ENCODE results near the gene STT3B.

Gene STT3B

GRCh38 chr3:31532587-31533168 lies at the start of gene STT3B:
Gene STT3B (plus strand): TSS chr3:31532925. CDS start chr3:31532999, 74 bp downstream.
- Histone ChIP-seq H3K27ac (ENCODE audit: low read length) (peak within 1 kb of the TSS; percentile 98), H3K36me3 (ENCODE audit: control insufficient read depth in 1 of 2, insufficient read depth in 2 of 2, low read length in 2 of 2) (peaks cover 0 to 4% of the 10 kb centered on the region in 2 donors), H3K4me1 (ENCODE audit: control insufficient read depth in 1 of 2, insufficient read depth in 2 of 2, low read length in 2 of 2) (peaks cover 30 to 34% of the 10 kb centered on the region in 2 donors), H3K27me3 (ENCODE audit: low read depth, low read length) (no peaks in the 10 kb centered on the region), H3K9me3 (ENCODE audit: control insufficient read depth in 1 of 2, low read length in 2 of 2) (no peaks in the 10 kb centered on the region), H3K4me3 (ENCODE audit: low read depth in 1 of 2, low read length in 2 of 2) (peak within 1 kb of the TSS; percentile 93 to 97)

- Histone ChIP-seq H3K27me3 (ENCODE audit: low read depth, low read length) (no peaks in the 10 kb centered on the region), H3K9me3 (ENCODE audit: control insufficient read depth in 1 of 2, low read length in 2 of 2) (no peaks in the 10 kb centered on the region), H3K4me3 (ENCODE audit: low read depth in 1 of 2, low read length in 2 of 2) (no peak overlapping the region), H3K4me1 (ENCODE audit: control insufficient read depth in 1 of 2, insufficient read depth in 2 of 2, low read length in 2 of 2) (no peaks in the 10 kb centered on the region), H3K27ac (ENCODE audit: low read length) (no peak overlapping the region), H3K36me3 (ENCODE audit: control insufficient read depth in 1 of 2, insufficient read depth in 2 of 2, low read length in 2 of 2) (no peaks in the 10 kb centered on the region)
These were observed 48.9 kb upstream of the STT3B start for GRCh38 chr3:31483776-31484175.

- no peaks in the 10 kb centered on the region for H3K36me3 ChIP-seq (ENCODE audit: control insufficient read depth in 1 of 2, insufficient read depth in 2 of 2, low read length in 2 of 2)
- no peak overlapping the region for H3K4me3 ChIP-seq (ENCODE audit: low read depth in 1 of 2, low read length in 2 of 2)
- H3K4me1 ChIP-seq (ENCODE audit: control insufficient read depth in 1 of 2, insufficient read depth in 2 of 2, low read length in 2 of 2), result no peaks in the 10 kb centered on the region
- no peak overlapping the region for H3K27ac ChIP-seq (ENCODE audit: low read length)
- H3K9me3 ChIP-seq (ENCODE audit: control insufficient read depth in 1 of 2, low read length in 2 of 2), result peaks cover 0 to under 1% of the 10 kb centered on the region in 2 donors
- no peaks in the 10 kb centered on the region for H3K27me3 ChIP-seq (ENCODE audit: low read depth, low read length)
These were observed 47.5 kb upstream of the STT3B start for GRCh38 chr3:31485196-31485595.

- H3K27me3 ChIP-seq (ENCODE audit: low read depth, low read length), result no peaks in the 10 kb centered on the region
- no peak overlapping the region for H3K27ac ChIP-seq (ENCODE audit: low read length)
- H3K9me3 ChIP-seq (ENCODE audit: control insufficient read depth in 1 of 2, low read length in 2 of 2), result peaks cover 8% of the 10 kb centered on the region in 2 donors
- H3K4me1 ChIP-seq (ENCODE audit: control insufficient read depth in 1 of 2, insufficient read depth in 2 of 2, low read length in 2 of 2), result no peaks in the 10 kb centered on the region
- no peaks in the 10 kb centered on the region for H3K36me3 ChIP-seq (ENCODE audit: control insufficient read depth in 1 of 2, insufficient read depth in 2 of 2, low read length in 2 of 2)
- H3K4me3 ChIP-seq (ENCODE audit: low read depth in 1 of 2, low read length in 2 of 2), result no peak overlapping the region
These were observed 45.7 kb upstream of the STT3B start for GRCh38 chr3:31486865-31487533.

GRCh38 chr3:31488475-31489017 lies 44.2 kb upstream of the STT3B start:
- H3K9me3 ChIP-seq (ENCODE audit: control insufficient read depth in 1 of 2, low read length in 2 of 2), result peaks cover 8% of the 10 kb centered on the region in 2 donors
- H3K27ac ChIP-seq (ENCODE audit: low read length), result no peak overlapping the region
- no peak overlapping the region for H3K4me3 ChIP-seq (ENCODE audit: low read depth in 1 of 2, low read length in 2 of 2)
- H3K4me1 ChIP-seq (ENCODE audit: control insufficient read depth in 1 of 2, insufficient read depth in 2 of 2, low read length in 2 of 2), result no peaks in the 10 kb centered on the region
- H3K27me3 ChIP-seq (ENCODE audit: low read depth, low read length), result no peaks in the 10 kb centered on the region
- no peaks in the 10 kb centered on the region for H3K36me3 ChIP-seq (ENCODE audit: control insufficient read depth in 1 of 2, insufficient read depth in 2 of 2, low read length in 2 of 2)

GRCh38 chr3:31490502-31490901 lies 42.2 kb upstream of the STT3B start:
- H3K4me1 ChIP-seq (ENCODE audit: control insufficient read depth in 1 of 2, insufficient read depth in 2 of 2, low read length in 2 of 2), result no peaks in the 10 kb centered on the region
- no peaks in the 10 kb centered on the region for H3K27me3 ChIP-seq (ENCODE audit: low read depth, low read length)
- no peaks in the 10 kb centered on the region for H3K36me3 ChIP-seq (ENCODE audit: control insufficient read depth in 1 of 2, insufficient read depth in 2 of 2, low read length in 2 of 2)
- H3K4me3 ChIP-seq (ENCODE audit: low read depth in 1 of 2, low read length in 2 of 2), result no peak overlapping the region
- H3K9me3 ChIP-seq (ENCODE audit: control insufficient read depth in 1 of 2, low read length in 2 of 2), result peaks cover 8% of the 10 kb centered on the region in 2 donors
- no peak overlapping the region for H3K27ac ChIP-seq (ENCODE audit: low read length)

- H3K27ac ChIP-seq (ENCODE audit: low read length), result no peak overlapping the region
- H3K9me3 ChIP-seq (ENCODE audit: control insufficient read depth in 1 of 2, low read length in 2 of 2), result peaks cover 8% of the 10 kb centered on the region in 2 donors
- no peaks in the 10 kb centered on the region for H3K36me3 ChIP-seq (ENCODE audit: control insufficient read depth in 1 of 2, insufficient read depth in 2 of 2, low read length in 2 of 2)
- H3K4me1 ChIP-seq (ENCODE audit: control insufficient read depth in 1 of 2, insufficient read depth in 2 of 2, low read length in 2 of 2), result no peaks in the 10 kb centered on the region
- H3K4me3 ChIP-seq (ENCODE audit: low read depth in 1 of 2, low read length in 2 of 2), result no peak overlapping the region
- no peaks in the 10 kb centered on the region for H3K27me3 ChIP-seq (ENCODE audit: low read depth, low read length)
These were observed 41.1 kb upstream of the STT3B start for GRCh38 chr3:31491660-31492059.

- Histone ChIP-seq H3K4me1 (ENCODE audit: control insufficient read depth in 1 of 2, insufficient read depth in 2 of 2, low read length in 2 of 2) (no peaks in the 10 kb centered on the region), H3K36me3 (ENCODE audit: control insufficient read depth in 1 of 2, insufficient read depth in 2 of 2, low read length in 2 of 2) (no peaks in the 10 kb centered on the region), H3K27me3 (ENCODE audit: low read depth, low read length) (no peaks in the 10 kb centered on the region), H3K9me3 (ENCODE audit: control insufficient read depth in 1 of 2, low read length in 2 of 2) (peaks cover 8% of the 10 kb centered on the region in 2 donors), H3K27ac (ENCODE audit: low read length) (no peak overlapping the region), H3K4me3 (ENCODE audit: low read depth in 1 of 2, low read length in 2 of 2) (no peak overlapping the region)
These were observed 39.6 kb upstream of the STT3B start for GRCh38 chr3:31493149-31493548.

- Histone ChIP-seq H3K4me3 (ENCODE audit: low read depth in 1 of 2, low read length in 2 of 2) (no peak overlapping the region), H3K9me3 (ENCODE audit: control insufficient read depth in 1 of 2, low read length in 2 of 2) (no peaks in the 10 kb centered on the region), H3K4me1 (ENCODE audit: control insufficient read depth in 1 of 2, insufficient read depth in 2 of 2, low read length in 2 of 2) (no peaks in the 10 kb centered on the region), H3K36me3 (ENCODE audit: control insufficient read depth in 1 of 2, insufficient read depth in 2 of 2, low read length in 2 of 2) (no peaks in the 10 kb centered on the region), H3K27me3 (ENCODE audit: low read depth, low read length) (no peaks in the 10 kb centered on the region), H3K27ac (ENCODE audit: low read length) (no peak overlapping the region)
These were observed 36.6 kb upstream of the STT3B start for GRCh38 chr3:31495971-31496665.

DNA sequence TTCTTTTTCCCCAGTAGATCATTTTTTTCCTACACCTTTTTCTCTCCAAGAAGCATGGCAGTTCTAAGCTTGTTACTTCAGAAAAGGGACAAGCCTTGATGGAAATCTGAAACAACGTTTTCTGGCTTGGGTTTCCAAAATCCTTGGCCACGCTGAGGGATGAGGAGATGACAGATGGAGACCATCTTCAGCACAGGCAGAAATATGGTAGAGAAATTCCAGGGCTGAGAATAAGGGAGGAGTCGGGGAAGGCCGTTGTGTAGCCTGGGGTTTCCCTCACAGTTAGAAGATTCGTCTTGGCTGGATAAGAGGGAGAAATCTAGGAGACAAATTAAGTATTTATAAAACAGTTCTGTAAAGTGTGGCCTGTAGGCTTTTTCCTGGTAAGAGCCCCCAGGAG lies 33.9 kb upstream of the STT3B start:
- Histone ChIP-seq H3K4me3 (ENCODE audit: low read depth in 1 of 2, low read length in 2 of 2) (no peak overlapping the region), H3K4me1 (ENCODE audit: control insufficient read depth in 1 of 2, insufficient read depth in 2 of 2, low read length in 2 of 2) (no peaks in the 10 kb centered on the region), H3K27ac (ENCODE audit: low read length) (no peak overlapping the region), H3K27me3 (ENCODE audit: low read depth, low read length) (no peaks in the 10 kb centered on the region), H3K9me3 (ENCODE audit: control insufficient read depth in 1 of 2, low read length in 2 of 2) (no peaks in the 10 kb centered on the region), H3K36me3 (ENCODE audit: control insufficient read depth in 1 of 2, insufficient read depth in 2 of 2, low read length in 2 of 2) (no peaks in the 10 kb centered on the region)

GRCh38 chr3:31499281-31499680 lies 33.4 kb upstream of the STT3B start:
- Histone ChIP-seq H3K9me3 (ENCODE audit: control insufficient read depth in 1 of 2, low read length in 2 of 2) (no peaks in the 10 kb centered on the region), H3K27me3 (ENCODE audit: low read depth, low read length) (no peaks in the 10 kb centered on the region), H3K36me3 (ENCODE audit: control insufficient read depth in 1 of 2, insufficient read depth in 2 of 2, low read length in 2 of 2) (no peaks in the 10 kb centered on the region), H3K4me1 (ENCODE audit: control insufficient read depth in 1 of 2, insufficient read depth in 2 of 2, low read length in 2 of 2) (no peaks in the 10 kb centered on the region), H3K27ac (ENCODE audit: low read length) (no peak overlapping the region), H3K4me3 (ENCODE audit: low read depth in 1 of 2, low read length in 2 of 2) (no peak overlapping the region)

Data from muscle layer of duodenum (tissue), 2 donors.